ENCODE data around the gene FAM50B.

FAM50B gene

DNA sequence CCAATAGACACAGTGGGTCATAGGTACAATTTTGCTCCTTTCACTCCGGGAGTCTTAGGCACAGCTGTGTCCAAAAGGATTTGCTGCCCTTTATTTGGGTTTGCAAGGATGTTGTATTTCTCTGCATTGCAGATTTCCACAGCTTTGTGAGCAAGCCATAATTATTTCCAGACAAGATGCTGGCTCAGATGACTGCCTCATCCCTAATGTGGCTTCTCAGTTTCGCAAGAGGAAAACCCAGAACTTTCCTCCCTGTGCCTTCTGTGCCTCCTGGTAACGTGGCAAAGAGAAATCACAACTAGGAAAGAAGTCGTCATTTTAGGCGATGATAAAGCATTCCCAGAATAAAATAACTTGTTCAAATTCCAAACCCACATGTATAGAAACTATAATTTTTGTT lies 33.7 kb downstream of the FAM50B start:
- Histone ChIP-seq H3K4me1 (ENCODE audit: control insufficient read depth, insufficient read depth, low read length) (no peaks in the 10 kb centered on the region), H3K4me3 (ENCODE audit: low read depth, low read length) (no peak overlapping the region), H3K9me3 (ENCODE audit: control insufficient read depth, insufficient read depth, low read depth, low read length) (no peaks in the 10 kb centered on the region), H3K36me3 (ENCODE audit: control insufficient read depth in 2 of 2, insufficient read depth in 1 of 2, low read length in 2 of 2) (no peaks in the 10 kb centered on the region), H3K27ac (ENCODE audit: extremely low read depth, low read depth, low read length) (no peak overlapping the region)
- ChIA-PET POLR2A (interaction anchor here (1.4 kb wide), 1 partner anchor 30 kb away, joined by 6 read pairs; no protein-coding TSS in a partner anchor), CTCF (interaction anchor here (1.6 to 3.6 kb wide), 2 partner anchors 10 to 96 kb away, joined by 4 to 19 read pairs; no protein-coding TSS in a partner anchor)
- no peak for TF ChIP-seq ZNF23 (tag by site-specific recombination; IDR thresholded peaks at IDR 0.05; ENCODE audit: borderline replicate concordance)

DNA sequence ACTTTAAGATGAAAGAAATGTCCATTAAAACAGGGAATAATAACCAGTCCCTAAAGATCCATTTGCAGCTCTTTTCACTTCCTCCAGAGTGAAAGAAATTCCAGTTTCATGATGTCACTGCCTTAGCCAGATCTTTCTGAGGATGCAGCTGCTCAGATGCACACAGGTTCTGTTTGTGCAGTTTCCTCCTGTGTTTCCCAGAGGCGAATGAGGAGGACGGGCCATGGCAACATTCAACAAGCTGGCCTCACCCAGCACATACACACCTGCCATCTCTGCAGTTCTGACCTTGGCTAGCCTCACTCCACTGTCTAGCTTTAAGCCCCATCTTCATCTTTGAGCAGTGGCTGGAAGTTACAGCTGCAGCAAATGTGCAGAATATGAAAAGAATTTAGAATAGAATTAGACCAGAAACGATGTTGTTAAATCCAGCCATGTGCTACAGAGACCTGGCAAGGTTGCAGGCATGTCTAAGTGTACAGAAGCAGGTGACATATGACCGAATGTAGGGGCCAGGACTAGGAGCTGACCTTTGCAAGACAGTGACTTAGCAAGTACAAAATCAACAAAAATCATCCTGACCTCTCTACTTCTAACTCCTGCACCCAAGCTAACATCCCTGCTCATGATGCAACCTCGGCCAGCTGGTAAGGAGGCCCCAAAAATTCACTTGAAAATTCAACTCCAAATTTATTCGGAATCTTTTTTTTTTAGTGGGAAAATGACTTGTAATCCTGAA lies 35.0 kb downstream of the FAM50B start:
- H3K27ac ChIP-seq (ENCODE audit: extremely low read depth, low read depth, low read length) = no peak overlapping the region
- no peaks in the 10 kb centered on the region for H3K4me1 ChIP-seq (ENCODE audit: control insufficient read depth, insufficient read depth, low read length)
- TF ChIP-seq SCRT2 (tag by site-specific recombination; IDR thresholded peaks at IDR 0.05) (peak; percentile 80), ZNF114 (tag by site-specific recombination; IDR thresholded peaks at IDR 0.05) (no peak), FEZF1 (tag by site-specific recombination; IDR thresholded peaks at IDR 0.05) (peak; percentile 16; the same call in 1 of the 2 replicates), ZNF148 (tag by site-specific recombination; IDR thresholded peaks at IDR 0.05; ENCODE audit: borderline replicate concordance) (no peak), ZNF366 (tag by site-specific recombination; conservative IDR thresholded peaks at IDR 0.05) (peak; percentile 30; the same call in 1 of the 2 replicates), ZFHX2 (tag by site-specific recombination; conservative IDR thresholded peaks at IDR 0.05) (no peak)
- no peaks in the 10 kb centered on the region for H3K9me3 ChIP-seq (ENCODE audit: control insufficient read depth, insufficient read depth, low read depth, low read length)
- no peak overlapping the region for H3K4me3 ChIP-seq (ENCODE audit: low read depth, low read length)
- ChIA-PET CTCF (interaction anchor here (0.5 to 6.3 kb wide), 15 partner anchors 10 to 748 kb away, joined by 3 to 46 read pairs (median 4); partner anchors contain the start of gene FAM50B), POLR2A (interaction anchor here (0.7 to 1.4 kb wide), 8 partner anchors 10 to 137 kb away, joined by 3 to 6 read pairs (median 3); a partner anchor contains a TSS)
- H3K36me3 ChIP-seq (ENCODE audit: control insufficient read depth in 2 of 2, insufficient read depth in 1 of 2, low read length in 2 of 2) = no peaks in the 10 kb centered on the region

DNA sequence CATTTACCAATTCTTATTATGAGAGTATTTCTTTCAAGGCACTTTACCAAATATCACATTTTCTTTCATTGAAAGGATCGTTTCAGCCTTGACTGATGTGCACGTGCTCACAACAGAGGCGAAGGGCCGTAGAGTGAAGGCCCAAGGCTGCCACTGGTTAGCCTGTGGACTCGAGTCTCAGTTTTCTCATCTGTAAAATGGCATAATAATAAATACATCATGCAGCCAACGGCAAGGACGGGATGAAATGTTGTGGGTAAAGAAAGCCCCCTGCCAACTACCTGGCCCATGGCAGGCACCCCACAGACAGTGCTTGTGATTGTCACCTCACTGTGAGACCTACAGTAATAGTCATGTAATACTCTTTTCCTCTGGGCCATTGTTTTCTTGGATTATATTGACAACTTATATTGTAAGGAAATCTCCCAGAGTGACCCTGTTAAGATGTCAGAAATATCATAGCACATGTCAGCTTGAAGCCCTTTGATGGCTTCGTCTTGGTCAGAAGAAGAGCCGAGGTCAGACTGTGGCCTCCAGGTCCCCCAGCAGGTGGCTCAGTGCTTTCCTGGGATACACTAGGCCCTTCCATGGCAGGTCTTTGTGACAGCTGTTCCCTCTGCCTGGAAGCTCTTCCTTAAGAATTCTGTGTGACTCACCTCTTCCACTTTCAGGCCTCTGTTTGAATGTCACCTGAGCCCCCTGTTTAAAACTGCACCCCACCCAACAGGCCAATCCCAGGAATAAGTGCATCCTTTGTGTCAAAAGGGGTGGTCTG lies 36.3 kb downstream of the FAM50B start:
- CTCF ChIA-PET = interaction anchor here (0.6 to 6.3 kb wide), 14 partner anchors 9 to 143 kb away, joined by 3 to 46 read pairs (median 4); partner anchors contain the start of gene FAM50B
- no peak overlapping the region for H3K27ac ChIP-seq (ENCODE audit: extremely low read depth, low read depth, low read length)
- H3K4me1 ChIP-seq (ENCODE audit: control insufficient read depth, insufficient read depth, low read length) = no peaks in the 10 kb centered on the region
- no peaks in the 10 kb centered on the region for H3K9me3 ChIP-seq (ENCODE audit: control insufficient read depth, insufficient read depth, low read depth, low read length)
- no peaks in the 10 kb centered on the region for H3K36me3 ChIP-seq (ENCODE audit: control insufficient read depth in 2 of 2, insufficient read depth in 1 of 2, low read length in 2 of 2)
- POLR2A ChIA-PET = no interaction called here
- H3K4me3 ChIP-seq (ENCODE audit: low read depth, low read length) = no peak overlapping the region
- TF ChIP-seq ZNF184 (tag by site-specific recombination; IDR thresholded peaks at IDR 0.05) (no peak), SP7 (tag by site-specific recombination; IDR thresholded peaks at IDR 0.05) (no peak), SP2 (tag by site-specific recombination; IDR thresholded peaks at IDR 0.05) (no peak), ATF2 (tag by site-specific recombination; IDR thresholded peaks at IDR 0.05; ENCODE audit: low read depth) (no peak), ZNF580 (tag by site-specific recombination; IDR thresholded peaks at IDR 0.05) (no peak), MYNN (tag by site-specific recombination; IDR thresholded peaks at IDR 0.05; ENCODE audit: borderline replicate concordance) (no peak), ZNF211 (tag by site-specific recombination; IDR thresholded peaks at IDR 0.05; ENCODE audit: low read depth) (no peak), ZNF426 (tag by site-specific recombination; IDR thresholded peaks at IDR 0.05) (no peak), ZNF521 (tag by site-specific recombination; IDR thresholded peaks at IDR 0.05) (no peak), ZNF473 (tag by site-specific recombination; IDR thresholded peaks at IDR 0.05) (no peak), ZNF214 (tag by site-specific recombination; IDR thresholded peaks at IDR 0.05; ENCODE audit: borderline replicate concordance) (no peak), ZNF664 (tag by site-specific recombination; IDR thresholded peaks at IDR 0.05) (no peak), BCL11B (tag by site-specific recombination; IDR thresholded peaks at IDR 0.05; ENCODE audit: low read depth) (no peak)
- TF ChIP-seq, protein P1, sequence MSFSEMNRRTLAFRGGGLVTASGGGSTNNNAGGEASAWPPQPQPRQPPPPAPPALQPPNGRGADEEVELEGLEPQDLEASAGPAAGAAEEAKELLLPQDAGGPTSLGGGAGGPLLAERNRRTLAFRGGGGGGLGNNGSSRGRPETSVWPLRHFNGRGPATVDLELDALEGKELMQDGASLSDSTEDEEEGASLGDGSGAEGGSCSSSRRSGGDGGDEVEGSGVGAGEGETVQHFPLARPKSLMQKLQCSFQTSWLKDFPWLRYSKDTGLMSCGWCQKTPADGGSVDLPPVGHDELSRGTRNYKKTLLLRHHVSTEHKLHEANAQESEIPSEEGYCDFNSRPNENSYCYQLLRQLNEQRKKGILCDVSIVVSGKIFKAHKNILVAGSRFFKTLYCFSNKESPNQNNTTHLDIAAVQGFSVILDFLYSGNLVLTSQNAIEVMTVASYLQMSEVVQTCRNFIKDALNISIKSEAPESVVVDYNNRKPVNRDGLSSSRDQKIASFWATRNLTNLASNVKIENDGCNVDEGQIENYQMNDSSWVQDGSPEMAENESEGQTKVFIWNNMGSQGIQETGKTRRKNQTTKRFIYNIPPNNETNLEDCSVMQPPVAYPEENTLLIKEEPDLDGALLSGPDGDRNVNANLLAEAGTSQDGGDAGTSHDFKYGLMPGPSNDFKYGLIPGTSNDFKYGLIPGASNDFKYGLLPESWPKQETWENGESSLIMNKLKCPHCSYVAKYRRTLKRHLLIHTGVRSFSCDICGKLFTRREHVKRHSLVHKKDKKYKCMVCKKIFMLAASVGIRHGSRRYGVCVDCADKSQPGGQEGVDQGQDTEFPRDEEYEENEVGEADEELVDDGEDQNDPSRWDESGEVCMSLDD (tag by site-specific recombination; IDR thresholded peaks at IDR 0.05) = no peak
